GM12864 (cell line): ENCODE results near the gene HADHB.

Experiments
- DNase-seq: peaks from one replicate; pipeline ENCODE4 v3.0.0-alpha.2; 2011; ENCODE audit warnings: low read depth
- H3K4me3 ChIP-seq: 2 replicates; pipeline ENCODE4 v1.5.1; 2011; ENCODE audit warnings: mild to moderate bottlenecking, low read depth, low read length, control low read depth
- TF ChIP-seq, protein P1 (sequence below): IDR thresholded peaks from 2 replicates; pipeline ENCODE4 v1.5.1; 2011; ENCODE audit warnings: low read depth, mild to moderate bottlenecking, moderate library complexity, low read length, control low read depth, inconsistent platforms; ENCODE audit errors: missing control alignments

Gene HADHB

DNA sequence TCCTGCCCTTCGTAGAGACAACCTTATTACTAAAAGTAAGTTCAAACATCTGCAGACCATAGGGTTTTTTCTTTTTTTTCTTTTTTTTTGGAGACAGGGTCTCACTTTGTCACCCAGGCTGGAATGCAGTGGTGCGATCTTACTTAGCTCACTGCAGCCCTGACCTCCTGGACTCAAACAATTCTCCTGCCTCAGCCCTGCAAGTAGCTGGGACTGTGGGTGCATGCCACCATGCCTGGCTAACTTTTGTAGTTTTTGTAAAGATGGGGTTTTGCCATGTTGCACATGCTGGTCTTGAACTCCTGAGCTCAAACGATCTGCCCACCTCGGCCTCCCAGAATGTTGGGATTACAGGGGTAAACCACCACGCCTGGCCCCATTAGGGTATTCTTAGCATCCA, 32.7 kb upstream of the HADHB start:
- no peak overlapping the region for H3K4me3 ChIP-seq
- no peak for DNase-seq
- TF ChIP-seq, protein P1, sequence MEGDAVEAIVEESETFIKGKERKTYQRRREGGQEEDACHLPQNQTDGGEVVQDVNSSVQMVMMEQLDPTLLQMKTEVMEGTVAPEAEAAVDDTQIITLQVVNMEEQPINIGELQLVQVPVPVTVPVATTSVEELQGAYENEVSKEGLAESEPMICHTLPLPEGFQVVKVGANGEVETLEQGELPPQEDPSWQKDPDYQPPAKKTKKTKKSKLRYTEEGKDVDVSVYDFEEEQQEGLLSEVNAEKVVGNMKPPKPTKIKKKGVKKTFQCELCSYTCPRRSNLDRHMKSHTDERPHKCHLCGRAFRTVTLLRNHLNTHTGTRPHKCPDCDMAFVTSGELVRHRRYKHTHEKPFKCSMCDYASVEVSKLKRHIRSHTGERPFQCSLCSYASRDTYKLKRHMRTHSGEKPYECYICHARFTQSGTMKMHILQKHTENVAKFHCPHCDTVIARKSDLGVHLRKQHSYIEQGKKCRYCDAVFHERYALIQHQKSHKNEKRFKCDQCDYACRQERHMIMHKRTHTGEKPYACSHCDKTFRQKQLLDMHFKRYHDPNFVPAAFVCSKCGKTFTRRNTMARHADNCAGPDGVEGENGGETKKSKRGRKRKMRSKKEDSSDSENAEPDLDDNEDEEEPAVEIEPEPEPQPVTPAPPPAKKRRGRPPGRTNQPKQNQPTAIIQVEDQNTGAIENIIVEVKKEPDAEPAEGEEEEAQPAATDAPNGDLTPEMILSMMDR, result no peak

GRCh38 chr2:26214759-26215158, 30.0 kb upstream of the HADHB start:
- TF ChIP-seq, protein P1, result no peak
- no peak overlapping the region for H3K4me3 ChIP-seq
- no peak for DNase-seq

DNA sequence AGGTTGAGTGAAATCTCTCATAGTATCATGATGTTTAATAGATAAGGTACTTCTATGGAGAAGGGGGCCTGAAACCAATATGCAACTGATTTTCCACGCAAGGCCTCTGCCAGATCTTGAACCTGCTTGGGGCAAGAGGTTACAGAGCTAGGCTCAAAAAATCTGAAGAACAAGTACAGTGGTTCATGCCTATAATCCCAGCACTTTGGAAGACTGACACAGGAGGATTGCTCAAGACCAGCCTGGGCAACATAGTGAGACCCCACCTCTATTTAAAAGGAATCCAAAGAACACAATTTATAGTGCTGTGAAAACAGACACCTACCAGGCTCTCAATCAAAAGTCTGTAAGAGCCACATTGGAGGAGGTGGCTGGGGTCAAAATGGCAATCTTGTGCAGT, 28.9 kb upstream of the HADHB start:
- TF ChIP-seq, protein P1, result no peak
- no peak overlapping the region for H3K4me3 ChIP-seq
- no peak for DNase-seq

GRCh38 chr2:26216587-26216986, 28.2 kb upstream of the HADHB start:
- no peak for DNase-seq
- no peak overlapping the region for H3K4me3 ChIP-seq
- TF ChIP-seq, protein P1, result no peak

DNA sequence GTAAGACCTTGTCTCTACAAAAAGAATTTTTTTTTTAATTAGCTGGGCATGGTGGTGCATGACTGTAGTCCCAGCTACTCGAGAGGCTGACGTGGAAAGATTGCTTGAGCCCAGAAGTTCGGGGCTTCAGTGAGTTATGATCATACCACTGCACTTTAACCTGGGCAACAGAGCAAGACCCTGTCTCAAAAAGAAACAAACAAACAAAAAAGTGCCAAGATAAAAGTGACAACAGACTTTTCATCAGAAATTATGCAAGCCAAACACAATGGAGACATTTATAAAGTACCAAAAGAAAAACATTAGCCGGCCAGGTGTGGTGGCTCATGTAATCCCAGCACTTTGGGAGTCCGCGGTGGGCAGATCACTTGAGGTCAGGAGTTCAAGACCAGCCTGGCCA, 27.0 kb upstream of the HADHB start:
- TF ChIP-seq, protein P1, result no peak
- no peak for DNase-seq
- no peak overlapping the region for H3K4me3 ChIP-seq

DNA sequence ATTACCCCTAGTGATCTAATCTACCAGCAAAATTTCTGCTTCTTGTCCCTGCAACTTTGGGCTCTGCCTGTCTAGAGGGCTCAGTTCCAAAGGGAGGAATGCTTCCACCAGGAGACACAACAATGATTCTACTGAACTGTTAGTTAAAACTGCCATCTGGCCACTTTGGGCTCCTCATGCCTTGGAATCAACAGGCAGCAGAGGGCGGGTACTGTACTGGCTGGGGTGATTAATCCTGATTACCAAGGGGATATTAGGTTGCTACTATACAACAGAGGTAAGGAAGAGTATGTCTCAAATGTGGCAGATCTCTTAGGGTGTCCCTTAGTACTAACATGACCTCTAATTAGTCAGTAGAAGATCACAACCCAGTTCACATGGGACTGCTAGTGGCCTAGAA, 21.7 kb upstream of the HADHB start:
- no peak for DNase-seq
- H3K4me3 ChIP-seq, result no peak overlapping the region
- TF ChIP-seq, protein P1, result no peak

- DNase-seq, result no peak
- TF ChIP-seq, protein P1, result no peak
These were observed 20.6 kb upstream of the HADHB start for GRCh38 chr2:26224095-26224494.

More at GRCh38 chr2:26224095-26224494, 20.6 kb upstream of the HADHB start:
- H3K4me3 ChIP-seq, result no peak overlapping the region
